HCT116 (cell line): ENCODE results near the gene EFNB2. TPM values are rescaled to one million over a fixed set of nuclear protein-coding genes. Genes with fewer than 3 reads are reported as not detected.

Source experiments
- ATAC-seq: fragments of 200-7000 bp; cut with Tn5 transposase; 2 replicates; pipeline ENCODE4 v1.9.1; 2020; ENCODE audit warnings: mild to moderate bottlenecking, moderate library complexity
- BruUV-seq: library from RNA; stranded (reverse); fragments of 400-500 nt; replicated peaks from 2 replicates; lab custom pipeline; 2021; lab: Mats Ljungman, UMichigan
- CTCF ChIA-PET: fragments of 300-600 bp; sonication (Branson Sonifier 250); formaldehyde crosslinking; loops from one replicate; lab custom pipeline; 2021; ENCODE audit warnings: antibody characterized with exemption; lab: Charles Lee
- POLR2A ChIA-PET: fragments of 300-600, 350-600 bp; sonication (Branson Sonifier 250); formaldehyde crosslinking; loops from one replicate; lab custom pipeline; 2021; ENCODE audit warnings: antibody characterized with exemption; lab: Charles Lee
- RAD21 ChIA-PET, 2 experiments: fragments of 300-600 bp; sonication (Branson Sonifier 250); formaldehyde crosslinking; loops; one replicate each; lab custom pipeline; 2023; ENCODE audit warnings: low total read pairs in 2 of 2; ENCODE audit not compliant: uncharacterized antibody in 2 of 2, unreplicated experiment in 2 of 2, low non-redundant PET in 1 of 2; lab: Charles Lee
- DNase-seq: peaks from one replicate; pipeline ENCODE4 v3.0.0-alpha.2; 2010; ENCODE audit warnings: low read depth, low spot score
- H2AFZ ChIP-seq: fragments of 200-600 bp; shearing (Covaris generic), sonication (generic); 2 replicates; pipeline ENCODE4 v1.6.1; 2017; ENCODE audit warnings: low read depth, mixed run types, mixed read lengths, antibody characterized with exemption, low read length; ENCODE audit not compliant: poor library complexity, severe bottlenecking
- H3K27ac ChIP-seq: 2 replicates; pipeline ENCODE4 v1.5.1; 2012; ENCODE audit warnings: low read depth, low read length
- H3K27me3 ChIP-seq: fragments of 200-600 bp; sonication (generic); 2 replicates; pipeline ENCODE4 v1.6.1; 2016; ENCODE audit warnings: mixed run types, low read length, mixed read lengths; ENCODE audit not compliant: insufficient read depth
- H3K36me3 ChIP-seq, 2 experiments: fragments of 200-500 bp in 1 of 2; fragments of 200-600 bp in 1 of 2; sonication (Bioruptor generic) in 1 of 2; sonication (generic) in 1 of 2; 2 replicates each; pipeline versions ENCODE4 v1.5.1 to v1.6.1; 2014 to 2016; ENCODE audit warnings: low read length in 2 of 2, inconsistent platforms in 1 of 2, mixed read lengths in 1 of 2, mixed run types in 1 of 2; ENCODE audit not compliant: insufficient read depth in 2 of 2, control insufficient read depth in 1 of 2
- H3K4me1 ChIP-seq, 2 experiments: fragments of 200-600 bp in 1 of 2; sonication (generic) in 1 of 2; 2 replicates each; pipeline versions ENCODE4 v1.5.1 to v1.6.1; 2012 to 2017; ENCODE audit warnings: low read length in 2 of 2, inconsistent platforms in 1 of 2, mild to moderate bottlenecking in 1 of 2, mixed read lengths in 1 of 2, mixed run types in 1 of 2, moderate library complexity in 1 of 2; ENCODE audit not compliant: insufficient read depth in 2 of 2, control insufficient read depth in 1 of 2
- H3K4me2 ChIP-seq: fragments of 200-600 bp; sonication (generic); 2 replicates; pipeline ENCODE4 v1.6.1; 2017; ENCODE audit warnings: mixed run types, low read length, mixed read lengths
- H3K4me3 ChIP-seq, 2 experiments: fragments of 200-600 bp in 1 of 2; sonication (generic) in 1 of 2; replicated peaks in 1 of 2; 2 replicates each; pipeline ENCODE4 v1.5.1; 2011 to 2016; ENCODE audit warnings: low read length in 2 of 2, control low read depth in 1 of 2, low read depth in 1 of 2, mild to moderate bottlenecking in 1 of 2, mixed read lengths in 1 of 2, mixed run types in 1 of 2
- H3K79me2 ChIP-seq: fragments of 200-600 bp; sonication (generic); 2 replicates; pipeline ENCODE4 v1.6.1; 2017; ENCODE audit warnings: mild to moderate bottlenecking, mixed run types, low read length, moderate library complexity, mixed read lengths; ENCODE audit not compliant: insufficient read depth
- H3K9ac ChIP-seq: fragments of 200-600 bp; sonication (generic); 2 replicates; pipeline ENCODE4 v1.6.1; 2016; ENCODE audit warnings: low read length, mixed read lengths
- H3K9me2 ChIP-seq: fragments of 200-600 bp; sonication (generic), shearing (Covaris generic); 2 replicates; pipeline ENCODE4 v1.6.1; 2017; ENCODE audit warnings: mixed run types, mild to moderate bottlenecking, moderate library complexity; ENCODE audit not compliant: insufficient read depth
- H3K9me3 ChIP-seq, 2 experiments: fragments of 200-500 bp in 1 of 2; fragments of 200-600 bp in 1 of 2; sonication (Bioruptor generic) in 1 of 2; sonication (generic) in 1 of 2; 2 replicates each; pipeline ENCODE4 v1.6.1; 2014 to 2017; ENCODE audit warnings: low read length in 2 of 2, mixed read lengths in 2 of 2, inconsistent platforms in 1 of 2, low read depth in 1 of 2, mild to moderate bottlenecking in 1 of 2, mixed run types in 1 of 2, moderate library complexity in 1 of 2; ENCODE audit not compliant: control insufficient read depth in 1 of 2, insufficient read depth in 1 of 2
- H4K20me1 ChIP-seq: fragments of 200-600 bp; sonication (generic), shearing (Covaris generic); 2 replicates; pipeline ENCODE4 v1.6.1; 2017; ENCODE audit warnings: mixed run types, mild to moderate bottlenecking, moderate library complexity; ENCODE audit not compliant: insufficient read depth
- ATF3 ChIP-seq: IDR thresholded peaks from 2 replicates; pipeline ENCODE4 v1.6.1; 2012
- CBX3 ChIP-seq: IDR thresholded peaks from 2 replicates; pipeline ENCODE4 v1.6.1; 2012; ENCODE audit warnings: low read depth
- CEBPB ChIP-seq: IDR thresholded peaks from 2 replicates; pipeline ENCODE4 v1.6.1; 2012; ENCODE audit warnings: low read depth
- ELF1 ChIP-seq: IDR thresholded peaks from 2 replicates; pipeline ENCODE4 v1.6.1; 2012; ENCODE audit warnings: low read depth, borderline replicate concordance
- EZH2 ChIP-seq: fragments of 200-600 bp; sonication (generic); IDR thresholded peaks from 2 replicates; pipeline ENCODE4 v1.6.1; 2017; ENCODE audit warnings: antibody characterized with exemption, mixed run types
- RAD21 ChIP-seq: IDR thresholded peaks from 2 replicates; pipeline ENCODE4 v1.6.1; 2012; ENCODE audit warnings: low read depth, mild to moderate bottlenecking
- SIN3A ChIP-seq: IDR thresholded peaks from 2 replicates; pipeline ENCODE4 v1.6.1; 2012; ENCODE audit warnings: low read depth
- SP1 ChIP-seq: IDR thresholded peaks from 2 replicates; pipeline ENCODE4 v1.6.1; 2012; ENCODE audit warnings: low read depth
- TCF7L2 ChIP-seq: IDR thresholded peaks from 2 replicates; pipeline ENCODE4 v1.7.0; 2011; ENCODE audit warnings: borderline replicate concordance, inconsistent platforms; ENCODE audit not compliant: insufficient read depth, insufficient read length; ENCODE audit errors: extremely low read depth
- YY1 ChIP-seq: IDR thresholded peaks from 2 replicates; pipeline ENCODE4 v1.6.1; 2011; ENCODE audit warnings: low read length, low read depth, moderate library complexity, mild to moderate bottlenecking; ENCODE audit not compliant: insufficient replicate concordance; ENCODE audit errors: extremely low read depth
- ZBTB33 ChIP-seq: IDR thresholded peaks from 2 replicates; pipeline ENCODE4 v1.6.1; 2011; ENCODE audit warnings: mild to moderate bottlenecking, low read length, moderate library complexity; ENCODE audit not compliant: insufficient replicate concordance; ENCODE audit errors: extremely low read depth
- ZFX ChIP-seq: fragments of 450-650 bp; IDR thresholded peaks from 2 replicates; pipeline ENCODE4 v1.6.1; 2017
- intact Hi-C: fragments of 100-400 bp; cut with micrococcal nuclease; formaldehyde crosslinking; loops from 2 replicates; pipeline ENCODE4 v1.10.0; 2022
- total RNA-seq: library from RNA; stranded (reverse); gene quantifications from one replicate; pipeline ENCODE4 v1.2.1, GENCODE V29; 2021; ENCODE audit not compliant: unreplicated experiment

The EFNB2 gene
- total RNA-seq, 1 experiment from 2014 or later = 30.9 TPM

- Histone ChIP-seq H3K27me3 (no peaks in the 10 kb centered on the region), H3K36me3 (peaks cover 26 to 29% of the 10 kb centered on the region in 2 experiments), H3K4me1 (peaks cover 7 to 17% of the 10 kb centered on the region in 2 experiments; a peak in 3 of 4 replicates), H2AFZ (no peak overlapping the region), H3K4me2 (no peak overlapping the region), H3K9me2 (no peaks in the 10 kb centered on the region), H3K79me2 (peaks cover 100% of the 10 kb centered on the region), H3K4me3 (no peak overlapping the region), H3K9me3 (no peaks in the 10 kb centered on the region), H3K27ac (no peak overlapping the region), H3K9ac (no peak overlapping the region), H4K20me1 (peaks cover 72% of the 10 kb centered on the region; the same call in 1 of the 2 replicates)
- ATAC-seq (no peak), DNase-seq (no peak)
- CTCF ChIA-PET = interaction anchor here (1.3 kb wide), 1 partner anchor 25 kb away, joined by 3 read pairs; no protein-coding TSS in a partner anchor
- BruUV-seq = no TSS peak
- POLR2A ChIA-PET = no interaction called here
- RAD21 ChIA-PET = no interaction called here
- no peak for TF ChIP-seq ZFX
- no peak for TF ChIP-seq ATF3
- no peak for TF ChIP-seq CBX3
- TF ChIP-seq YY1 = no peak
- no peak for TF ChIP-seq EZH2
- no peak for TF ChIP-seq SIN3A
- TF ChIP-seq CEBPB = no peak
- no peak for TF ChIP-seq RAD21
- no peak for TF ChIP-seq ZBTB33
- no peak for TF ChIP-seq SP1
- TF ChIP-seq TCF7L2 = no peak
- no peak for TF ChIP-seq ELF1
- intact Hi-C loops = no loop called here
Observed at GRCh38 chr13:106561551-106562170, 26.2 kb upstream of the EFNB2 start.
